Activated CD4-positive, alpha-beta T cell treated with anti-CD3 and anti-CD28 coated beads, Interleukin-2, amount 50 U/mL, for 16 hours (primary cell): ENCODE measurements around the gene TVP23C.

Experiments
- DNase-seq: peaks from one replicate; pipeline ENCODE4 v3.0.0-alpha.2; 2020

TVP23C gene

GRCh38 chr17:15494821-15495220 lies 68.5 kb downstream of the TVP23C start:
- DNase-seq = no peak

GRCh38 chr17:15493693-15494035 lies 69.6 kb downstream of the TVP23C start:
- no peak for DNase-seq

- no peak for DNase-seq
Observed at GRCh38 chr17:15492791-15493692, 70.2 kb downstream of the TVP23C start.

GRCh38 chr17:15492186-15492585 lies 71.1 kb downstream of the TVP23C start:
- no peak for DNase-seq

- DNase-seq = peak; percentile 20
Observed at GRCh38 chr17:15490634-15491261, 72.5 kb downstream of the TVP23C start.

GRCh38 chr17:15488557-15488956 lies 74.7 kb downstream of the TVP23C start:
- no peak for DNase-seq

GRCh38 chr17:15485045-15485444 lies 78.2 kb downstream of the TVP23C start:
- no peak for DNase-seq

- DNase-seq = no peak
Observed at GRCh38 chr17:15483431-15483830, 79.9 kb downstream of the TVP23C start.

- DNase-seq = no peak
Observed at GRCh38 chr17:15482476-15482875, 80.8 kb downstream of the TVP23C start.

GRCh38 chr17:15481481-15481880 lies 81.8 kb downstream of the TVP23C start:
- DNase-seq = no peak

- no peak for DNase-seq
Observed at GRCh38 chr17:15480204-15480603, 83.1 kb downstream of the TVP23C start.

- DNase-seq = no peak
Observed at GRCh38 chr17:15479703-15480102, 83.6 kb downstream of the TVP23C start.

GRCh38 chr17:15478845-15479244 lies 84.4 kb downstream of the TVP23C start:
- no peak for DNase-seq

GRCh38 chr17:15475631-15476354 lies 87.5 kb downstream of the TVP23C start:
- no peak for DNase-seq

GRCh38 chr17:15472891-15473290 lies 90.4 kb downstream of the TVP23C start:
- no peak for DNase-seq

- no peak for DNase-seq
Observed at GRCh38 chr17:15470536-15470935, 92.7 kb downstream of the TVP23C start.

GRCh38 chr17:15469260-15469659 lies 94.0 kb downstream of the TVP23C start:
- DNase-seq = no peak

GRCh38 chr17:15468126-15468525 lies 95.2 kb downstream of the TVP23C start:
- DNase-seq = no peak

- DNase-seq = no peak
Observed at GRCh38 chr17:15467592-15467991, 95.7 kb downstream of the TVP23C start, which contains the start of gene CDRT4. Gene CDRT4 (minus strand): TSS chr17:15467621. CDS start chr17:15440238, 27,383 bp downstream.

GRCh38 chr17:15466131-15466530 lies 97.2 kb downstream of the TVP23C start:
- DNase-seq = no peak

GRCh38 chr17:15465045-15465701 lies 98.1 kb downstream of the TVP23C start:
- no peak for DNase-seq

GRCh38 chr17:15464231-15464985 lies 98.9 kb downstream of the TVP23C start:
- DNase-seq = no peak
